PC-3 (cell line): ENCODE results near the gene GDA. TPM values are rescaled to one million over a fixed set of nuclear protein-coding genes. Genes with fewer than 3 reads are reported as not detected.

Source experiments
- ATAC-seq: fragments of 200-7000 bp; cut with Tn5 transposase; 2 replicates; pipeline ENCODE4 v1.9.1; 2020; ENCODE audit warnings: mild to moderate bottlenecking, moderate library complexity
- BruUV-seq: library from RNA; stranded (reverse); fragments of 400-500 nt; replicated peaks from 2 replicates; lab custom pipeline; 2021; lab: Mats Ljungman, UMichigan
- CTCF ChIA-PET: fragments of 300-600 bp; sonication (Branson Sonifier 250); formaldehyde crosslinking; loops from one replicate; lab custom pipeline; 2022; ENCODE audit warnings: antibody characterized with exemption; lab: Charles Lee
- POLR2A ChIA-PET: fragments of 300-600 bp; sonication (Branson Sonifier 250); formaldehyde crosslinking; loops from one replicate; lab custom pipeline; 2022; ENCODE audit warnings: antibody characterized with exemption; ENCODE audit not compliant: unreplicated experiment; lab: Charles Lee
- DNase-seq: peaks from one replicate; pipeline ENCODE4 v3.0.0-alpha.2; 2015
- H2AFZ ChIP-seq: fragments of 300-600 bp; sonication (generic); 2 replicates; pipeline ENCODE4 v1.6.0; 2016; ENCODE audit warnings: antibody characterized with exemption, low read length
- H3F3A ChIP-seq: fragments of 300-600 bp; sonication (generic); one replicate; pipeline ENCODE4 v1.6.0; 2017; ENCODE audit warnings: antibody characterized with exemption, low read length, control low read depth, mild to moderate bottlenecking; ENCODE audit not compliant: unreplicated experiment
- H3K27ac ChIP-seq: fragments of 300-600 bp; sonication (generic); 2 replicates; pipeline ENCODE4 v1.5.1; 2016; ENCODE audit warnings: mild to moderate bottlenecking, low read length
- H3K27me3 ChIP-seq: fragments of 300-600 bp; sonication (generic); 2 replicates; pipeline ENCODE4 v1.6.1; 2016; ENCODE audit warnings: low read length, mixed read lengths
- H3K36me3 ChIP-seq: fragments of 300-600 bp; sonication (generic); 2 replicates; pipeline ENCODE4 v1.6.1; 2016; ENCODE audit warnings: low read depth, mixed run types, low read length, mixed read lengths
- H3K4me1 ChIP-seq: fragments of 300-600 bp; sonication (generic); 2 replicates; pipeline ENCODE4 v1.5.1; 2016; ENCODE audit warnings: low read length; ENCODE audit not compliant: insufficient read depth
- H3K4me2 ChIP-seq: fragments of 300-600 bp; sonication (generic); 2 replicates; pipeline ENCODE4 v1.6.0; 2016; ENCODE audit warnings: low read length
- H3K4me3 ChIP-seq: fragments of 300-600 bp; sonication (generic); 2 replicates; pipeline ENCODE4 v1.5.1; 2016; ENCODE audit warnings: mild to moderate bottlenecking, low read length, mixed read lengths
- H3K79me2 ChIP-seq: fragments of 300-600 bp; sonication (generic); 2 replicates; pipeline ENCODE4 v1.6.1; 2017; ENCODE audit warnings: low read length, mixed read lengths
- H3K9ac ChIP-seq: fragments of 300-600 bp; sonication (generic); 2 replicates; pipeline ENCODE4 v1.6.0; 2016; ENCODE audit warnings: mild to moderate bottlenecking, low read length
- H3K9me2 ChIP-seq: fragments of 300-600 bp; sonication (generic); replicated peaks from 2 replicates; pipeline ENCODE4 v1.6.1; 2016; ENCODE audit warnings: mixed run types, low read length, mixed read lengths
- H3K9me3 ChIP-seq: fragments of 300-600 bp; sonication (generic); 2 replicates; pipeline ENCODE4 v1.6.1; 2016; ENCODE audit warnings: low read length, mixed read lengths
- H4K20me1 ChIP-seq: fragments of 300-600 bp; sonication (generic); 2 replicates; pipeline ENCODE4 v1.6.1; 2016; ENCODE audit warnings: low read length, mixed read lengths
- CTCF ChIP-seq: fragments of 300-600 bp; sonication (generic); conservative IDR thresholded peaks from 2 replicates; pipeline ENCODE4 v1.5.1; 2017; ENCODE audit warnings: antibody characterized with exemption, low read depth, mild to moderate bottlenecking, low read length
- EZH2 ChIP-seq: fragments of 300-600 bp; sonication (generic); IDR thresholded peaks from one replicate; pipeline ENCODE4 v1.6.1; 2017; ENCODE audit warnings: antibody characterized with exemption, mild to moderate bottlenecking, low read length; ENCODE audit not compliant: unreplicated experiment
- EZH2phosphoT487 ChIP-seq: fragments of 300-600 bp; sonication (generic); IDR thresholded peaks from 2 replicates; pipeline ENCODE4 v1.6.1; 2018; ENCODE audit warnings: mild to moderate bottlenecking, antibody characterized with exemption, low read length, borderline replicate concordance
- intact Hi-C: fragments of 100-400 bp; cut with micrococcal nuclease; formaldehyde crosslinking; loops from 2 replicates; pipeline ENCODE4 v1.9.0; 2023
- total RNA-seq: library from RNA; depleted of rRNA; stranded (reverse); fragments of >200 nt; gene quantifications from 2 replicates; pipeline ENCODE4 v1.2.3, GENCODE V29; 2014

Gene GDA
- total RNA-seq, 1 experiment from 2014 or later: not detected

- no TSS peak for BruUV-seq
- CTCF ChIA-PET: no interaction called here
- POLR2A ChIA-PET: no interaction called here
- intact Hi-C loops: no loop called here
- Histone ChIP-seq H3K4me1 (0 out of 2 replicates have a peak, but pooled peaks cover 3% of the 10 kb centered on the region), H3K4me2 (no peak overlapping the region), H3K27me3 (no peaks in the 10 kb centered on the region), H2AFZ (no peak overlapping the region), H3K4me3 (no peak overlapping the region), H3K9me2 (no peaks in the 10 kb centered on the region), H3K79me2 (no peaks in the 10 kb centered on the region), H4K20me1 (no peaks in the 10 kb centered on the region), H3K27ac (no peak overlapping the region), H3F3A (no peaks in the 10 kb centered on the region), H3K9me3 (no peaks in the 10 kb centered on the region), H3K36me3 (no peaks in the 10 kb centered on the region), H3K9ac (no peak overlapping the region)
- TF ChIP-seq EZH2 (no peak), CTCF (no peak), EZH2phosphoT487 (no peak)
- DNase-seq (no peak), ATAC-seq (no peak)
Observed at GRCh38 chr9:72168075-72168474, 18.8 kb downstream of the GDA start.

- H3K36me3 ChIP-seq: no peaks in the 10 kb centered on the region
- intact Hi-C loops: no loop called here
- ATAC-seq (no peak), DNase-seq (no peak)
- no peaks in the 10 kb centered on the region for H3K79me2 ChIP-seq
- no peaks in the 10 kb centered on the region for H3K9me2 ChIP-seq
- H2AFZ ChIP-seq: no peak overlapping the region
- no peak overlapping the region for H3K4me2 ChIP-seq
- H4K20me1 ChIP-seq: no peaks in the 10 kb centered on the region
- H3K4me1 ChIP-seq: 0 out of 2 replicates have a peak, but pooled peaks cover 3% of the 10 kb centered on the region
- no peaks in the 10 kb centered on the region for H3K9me3 ChIP-seq
- no TSS peak for BruUV-seq
- H3K4me3 ChIP-seq: no peak overlapping the region
- ChIA-PET CTCF (no interaction called here), POLR2A (no interaction called here)
- H3F3A ChIP-seq: no peaks in the 10 kb centered on the region
- H3K27ac ChIP-seq: no peak overlapping the region
- no peaks in the 10 kb centered on the region for H3K27me3 ChIP-seq
- TF ChIP-seq EZH2phosphoT487 (no peak), EZH2 (no peak), CTCF (no peak)
- no peak overlapping the region for H3K9ac ChIP-seq
Observed at GRCh38 chr9:72169178-72169577, 19.9 kb downstream of the GDA start.

- H2AFZ ChIP-seq: no peak overlapping the region
- BruUV-seq: no TSS peak
- no peak for ATAC-seq
Observed at GRCh38 chr9:72173080-72173479, 23.8 kb downstream of the GDA start.

More at GRCh38 chr9:72173080-72173479, 23.8 kb downstream of the GDA start:
- Histone ChIP-seq H3K27ac (no peak overlapping the region), H3K79me2 (no peaks in the 10 kb centered on the region), H4K20me1 (no peaks in the 10 kb centered on the region), H3K4me3 (no peak overlapping the region), H3K9ac (no peak overlapping the region), H3K27me3 (peaks cover 4% of the 10 kb centered on the region; the same call in 1 of the 2 replicates), H3K4me2 (no peak overlapping the region), H3K4me1 (no peaks in the 10 kb centered on the region), H3K9me3 (no peaks in the 10 kb centered on the region), H3K9me2 (no peaks in the 10 kb centered on the region), H3K36me3 (no peaks in the 10 kb centered on the region), H3F3A (no peaks in the 10 kb centered on the region)
- intact Hi-C loops: no loop called here
- ChIA-PET CTCF (no interaction called here), POLR2A (no interaction called here)
- TF ChIP-seq CTCF (no peak), EZH2phosphoT487 (no peak), EZH2 (no peak)
- DNase-seq: no peak
